ENCODE measurements around the gene RAP2A. TPM values are rescaled to one million over a fixed set of nuclear protein-coding genes. Genes with fewer than 3 reads are reported as not detected.

RAP2A gene
- total RNA-seq, 1 donor = 49.9 TPM

- Histone ChIP-seq H3K36me3 (ENCODE audit: insufficient read depth, low read length) (peaks cover 12% of the 10 kb centered on the region), H3K4me1 (ENCODE audit: insufficient read depth, low read length) (peaks cover 8% of the 10 kb centered on the region), H3K79me2 (ENCODE audit: insufficient read depth, low read length) (no peaks in the 10 kb centered on the region), H3K4me2 (ENCODE audit: insufficient read depth, low read length) (no peak overlapping the region), H4K20me1 (ENCODE audit: insufficient read depth, low read length) (peaks cover 5% of the 10 kb centered on the region), H3K27ac (ENCODE audit: low read depth, low read length) (no peak overlapping the region), H3K4me3 (ENCODE audit: insufficient read depth, low read length) (no peak overlapping the region), H3K27me3 (ENCODE audit: insufficient read depth, low read length) (no peaks in the 10 kb centered on the region), H2AFZ (ENCODE audit: low read length) (no peak overlapping the region), H3K9me3 (ENCODE audit: low read depth, low read length) (no peaks in the 10 kb centered on the region)
- no peak for DNase-seq (ENCODE audit: insufficient read length, low spot score, missing footprints)
- TF ChIP-seq, protein P1, sequence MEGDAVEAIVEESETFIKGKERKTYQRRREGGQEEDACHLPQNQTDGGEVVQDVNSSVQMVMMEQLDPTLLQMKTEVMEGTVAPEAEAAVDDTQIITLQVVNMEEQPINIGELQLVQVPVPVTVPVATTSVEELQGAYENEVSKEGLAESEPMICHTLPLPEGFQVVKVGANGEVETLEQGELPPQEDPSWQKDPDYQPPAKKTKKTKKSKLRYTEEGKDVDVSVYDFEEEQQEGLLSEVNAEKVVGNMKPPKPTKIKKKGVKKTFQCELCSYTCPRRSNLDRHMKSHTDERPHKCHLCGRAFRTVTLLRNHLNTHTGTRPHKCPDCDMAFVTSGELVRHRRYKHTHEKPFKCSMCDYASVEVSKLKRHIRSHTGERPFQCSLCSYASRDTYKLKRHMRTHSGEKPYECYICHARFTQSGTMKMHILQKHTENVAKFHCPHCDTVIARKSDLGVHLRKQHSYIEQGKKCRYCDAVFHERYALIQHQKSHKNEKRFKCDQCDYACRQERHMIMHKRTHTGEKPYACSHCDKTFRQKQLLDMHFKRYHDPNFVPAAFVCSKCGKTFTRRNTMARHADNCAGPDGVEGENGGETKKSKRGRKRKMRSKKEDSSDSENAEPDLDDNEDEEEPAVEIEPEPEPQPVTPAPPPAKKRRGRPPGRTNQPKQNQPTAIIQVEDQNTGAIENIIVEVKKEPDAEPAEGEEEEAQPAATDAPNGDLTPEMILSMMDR (IDR thresholded peaks at IDR 0.05; ENCODE audit: extremely low read depth, low read depth, low read length) = no peak
Observed at GRCh38 chr13:97386801-97387484, 47.0 kb upstream of the RAP2A start.

- no peak for DNase-seq (ENCODE audit: insufficient read length, low spot score, missing footprints)
- Histone ChIP-seq H3K4me2 (ENCODE audit: insufficient read depth, low read length) (no peak overlapping the region), H3K4me1 (ENCODE audit: insufficient read depth, low read length) (peaks cover 8% of the 10 kb centered on the region), H4K20me1 (ENCODE audit: insufficient read depth, low read length) (peaks cover 5% of the 10 kb centered on the region), H3K27me3 (ENCODE audit: insufficient read depth, low read length) (no peaks in the 10 kb centered on the region), H3K9me3 (ENCODE audit: low read depth, low read length) (no peaks in the 10 kb centered on the region), H2AFZ (ENCODE audit: low read length) (no peak overlapping the region), H3K79me2 (ENCODE audit: insufficient read depth, low read length) (no peaks in the 10 kb centered on the region), H3K36me3 (ENCODE audit: insufficient read depth, low read length) (peaks cover 15% of the 10 kb centered on the region), H3K27ac (ENCODE audit: low read depth, low read length) (no peak overlapping the region), H3K4me3 (ENCODE audit: insufficient read depth, low read length) (no peak overlapping the region)
- TF ChIP-seq, protein P1 (IDR thresholded peaks at IDR 0.05; ENCODE audit: extremely low read depth, low read depth, low read length) = no peak
Observed at GRCh38 chr13:97387485-97387839, 46.5 kb upstream of the RAP2A start.

- peaks cover 5% of the 10 kb centered on the region for H4K20me1 ChIP-seq (ENCODE audit: insufficient read depth, low read length)
- TF ChIP-seq, protein P1 (IDR thresholded peaks at IDR 0.05; ENCODE audit: extremely low read depth, low read depth, low read length) = no peak
- no peak for DNase-seq (ENCODE audit: insufficient read length, low spot score, missing footprints)
- peaks cover 15% of the 10 kb centered on the region for H3K36me3 ChIP-seq (ENCODE audit: insufficient read depth, low read length)
- H3K27ac ChIP-seq (ENCODE audit: low read depth, low read length) = no peak overlapping the region
- H3K79me2 ChIP-seq (ENCODE audit: insufficient read depth, low read length) = no peaks in the 10 kb centered on the region
- H3K4me3 ChIP-seq (ENCODE audit: insufficient read depth, low read length) = no peak overlapping the region
- H3K9me3 ChIP-seq (ENCODE audit: low read depth, low read length) = no peaks in the 10 kb centered on the region
- H2AFZ ChIP-seq (ENCODE audit: low read length) = no peak overlapping the region
- H3K4me2 ChIP-seq (ENCODE audit: insufficient read depth, low read length) = no peak overlapping the region
- H3K4me1 ChIP-seq (ENCODE audit: insufficient read depth, low read length) = peaks cover 8% of the 10 kb centered on the region
- no peaks in the 10 kb centered on the region for H3K27me3 ChIP-seq (ENCODE audit: insufficient read depth, low read length)
Observed at GRCh38 chr13:97387890-97388289, 46.1 kb upstream of the RAP2A start.

GRCh38 chr13:97388373-97388772 is 45.6 kb upstream of the RAP2A start:
- Histone ChIP-seq H3K27ac (ENCODE audit: low read depth, low read length) (no peak overlapping the region), H3K79me2 (ENCODE audit: insufficient read depth, low read length) (no peaks in the 10 kb centered on the region), H3K9me3 (ENCODE audit: low read depth, low read length) (no peaks in the 10 kb centered on the region), H4K20me1 (ENCODE audit: insufficient read depth, low read length) (peaks cover 5% of the 10 kb centered on the region), H3K4me1 (ENCODE audit: insufficient read depth, low read length) (peaks cover 8% of the 10 kb centered on the region), H3K36me3 (ENCODE audit: insufficient read depth, low read length) (peaks cover 15% of the 10 kb centered on the region), H3K4me3 (ENCODE audit: insufficient read depth, low read length) (no peak overlapping the region), H3K4me2 (ENCODE audit: insufficient read depth, low read length) (no peak overlapping the region), H3K27me3 (ENCODE audit: insufficient read depth, low read length) (no peaks in the 10 kb centered on the region), H2AFZ (ENCODE audit: low read length) (no peak overlapping the region)
- no peak for DNase-seq (ENCODE audit: insufficient read length, low spot score, missing footprints)
- TF ChIP-seq, protein P1 (IDR thresholded peaks at IDR 0.05; ENCODE audit: extremely low read depth, low read depth, low read length) = no peak

All from osteoblast (primary cell).